IMR-90 (cell line): ENCODE data around the gene EVA1C. TPM values are rescaled to one million over a fixed set of nuclear protein-coding genes. Genes with fewer than 3 reads are reported as not detected.

Experiments used
- ATAC-seq: fragments of 200-7000 bp; cut with Tn5 transposase; 2 replicates; pipeline ENCODE4 v1.9.1; 2020; ENCODE audit warnings: low read depth, mild to moderate bottlenecking, moderate library complexity
- BruUV-seq: library from RNA; stranded (reverse); fragments of 400-500 nt; replicated peaks from 2 replicates; lab custom pipeline; 2021; lab: Mats Ljungman, UMichigan
- CTCF ChIA-PET: fragments of 300-600 bp; formaldehyde crosslinking; extraction: SDS; loops from one replicate; lab custom pipeline; 2021; ENCODE audit warnings: antibody characterized with exemption; lab: Yijun Ruan, JAX
- POLR2A ChIA-PET: fragments of 300-600 bp; sonication (Branson Sonifier 250); formaldehyde crosslinking; loops from one replicate; lab custom pipeline; 2022; ENCODE audit warnings: antibody characterized with exemption; ENCODE audit not compliant: unreplicated experiment; lab: Charles Lee
- DNase-seq: peaks from one replicate; pipeline ENCODE4 v3.0.0; 2013
- H2AFZ ChIP-seq: replicated peaks from 2 replicates; pipeline ENCODE3; 2013; ENCODE audit warnings: low read length, mild to moderate bottlenecking; ENCODE audit not compliant: poor library complexity
- H2AK5ac ChIP-seq: 2 replicates; pipeline ENCODE4 v1.6.1; 2013; ENCODE audit warnings: low read depth, low read length, inconsistent platforms
- H2AK9ac ChIP-seq: replicated peaks from 2 replicates; pipeline ENCODE3; 2013; ENCODE audit warnings: mild to moderate bottlenecking, low read depth, low read length, moderate library complexity; ENCODE audit not compliant: poor library complexity
- H2BK120ac ChIP-seq: 2 replicates; pipeline ENCODE4 v1.6.1; 2013; ENCODE audit warnings: low read depth, low read length, inconsistent platforms
- H2BK15ac ChIP-seq: 3 replicates; pipeline ENCODE4 v1.6.1; 2013; ENCODE audit warnings: low read depth, low read length, inconsistent platforms
- H2BK20ac ChIP-seq: 2 replicates; pipeline ENCODE4 v1.6.1; 2013; ENCODE audit warnings: low read depth, mild to moderate bottlenecking, inconsistent platforms, low read length, moderate library complexity
- H2BK5ac ChIP-seq: 2 replicates; pipeline ENCODE4 v1.6.1; 2013; ENCODE audit warnings: mild to moderate bottlenecking, low read depth, low read length, inconsistent platforms; ENCODE audit not compliant: poor library complexity, severe bottlenecking
- H3K14ac ChIP-seq: replicated peaks from 2 replicates; pipeline ENCODE4 v1.6.1; 2013; ENCODE audit warnings: low read depth, low read length, inconsistent platforms
- H3K18ac ChIP-seq: 2 replicates; pipeline ENCODE4 v1.6.1; 2013; ENCODE audit warnings: low read depth, low read length, control low read depth
- H3K23ac ChIP-seq: 2 replicates; pipeline ENCODE4 v1.6.1; 2013; ENCODE audit warnings: low read depth, low read length, inconsistent platforms
- H3K27ac ChIP-seq: 2 replicates; pipeline ENCODE4 v1.5.1; 2013; ENCODE audit warnings: mild to moderate bottlenecking, control low read depth, low read length; ENCODE audit not compliant: insufficient read depth
- H3K27me3 ChIP-seq: 2 replicates; pipeline ENCODE4 v1.6.1; 2013; ENCODE audit warnings: low read length; ENCODE audit not compliant: control insufficient read depth, insufficient read depth
- H3K36me3 ChIP-seq: 2 replicates; pipeline ENCODE4 v1.6.1; 2013; ENCODE audit warnings: low read length, mixed read lengths; ENCODE audit not compliant: control insufficient read depth, insufficient read depth
- H3K4ac ChIP-seq: 2 replicates; pipeline ENCODE4 v1.6.1; 2013; ENCODE audit warnings: low read depth, low read length, inconsistent platforms
- H3K4me1 ChIP-seq: 2 replicates; pipeline ENCODE4 v1.6.1; 2013; ENCODE audit warnings: low read length, mixed read lengths; ENCODE audit not compliant: control insufficient read depth, insufficient read depth
- H3K4me2 ChIP-seq: 2 replicates; pipeline ENCODE4 v1.6.1; 2013; ENCODE audit warnings: low read depth, mild to moderate bottlenecking, control low read depth, low read length, moderate library complexity
- H3K4me3 ChIP-seq: 2 replicates; pipeline ENCODE4 v1.5.1; 2013; ENCODE audit warnings: low read depth, mild to moderate bottlenecking, control low read depth, low read length, moderate library complexity; ENCODE audit not compliant: insufficient read depth
- H3K56ac ChIP-seq: 2 replicates; pipeline ENCODE4 v1.6.1; 2013; ENCODE audit warnings: low read length, inconsistent platforms; ENCODE audit not compliant: insufficient read depth; ENCODE audit errors: extremely low read depth
- H3K79me1 ChIP-seq, 2 experiments: 2 replicates each; pipeline ENCODE4 v1.6.1; 2013; ENCODE audit warnings: low read length in 2 of 2, inconsistent platforms in 1 of 2, low read depth in 1 of 2
- H3K9ac ChIP-seq: 2 replicates; pipeline ENCODE4 v1.6.1; 2013; ENCODE audit warnings: low read depth, low read length, control low read depth
- H3K9me1 ChIP-seq: 2 replicates; pipeline ENCODE4 v1.6.1; 2013; ENCODE audit warnings: low read length, inconsistent platforms; ENCODE audit not compliant: insufficient read depth
- H3K9me3 ChIP-seq: 2 replicates; pipeline ENCODE4 v1.6.1; 2013; ENCODE audit warnings: low read length; ENCODE audit not compliant: control insufficient read depth, insufficient read depth
- H4K20me1 ChIP-seq: 2 replicates; pipeline ENCODE4 v1.6.1; 2013; ENCODE audit warnings: low read length, inconsistent platforms; ENCODE audit not compliant: insufficient read depth
- H4K5ac ChIP-seq: 2 replicates; pipeline ENCODE4 v1.6.1; 2013; ENCODE audit warnings: mild to moderate bottlenecking, low read depth, low read length, control low read depth
- H4K8ac ChIP-seq, 2 experiments: 2 replicates each; pipeline ENCODE4 v1.6.1; 2013; ENCODE audit warnings: low read depth in 2 of 2, low read length in 2 of 2, control low read depth in 1 of 2, inconsistent platforms in 1 of 2
- H4K91ac ChIP-seq: 2 replicates; pipeline ENCODE4 v1.6.1; 2013; ENCODE audit warnings: low read depth, low read length, inconsistent platforms; ENCODE audit not compliant: insufficient read depth
- BHLHE40 ChIP-seq: fragments of 150-350 bp; IDR thresholded peaks from 2 replicates; pipeline ENCODE4 v1.6.1; 2016; ENCODE audit warnings: mild to moderate bottlenecking, low read depth, low read length
- CEBPB ChIP-seq: IDR thresholded peaks from 2 replicates; pipeline ENCODE4 v1.6.1; 2012; ENCODE audit warnings: low read depth, low read length, improper control_type of control experiment
- ELK1 ChIP-seq: fragments of 150-350 bp; IDR thresholded peaks from 2 replicates; pipeline ENCODE4 v1.6.1; 2016; ENCODE audit warnings: low read depth, mild to moderate bottlenecking, low read length, moderate library complexity, borderline replicate concordance
- FOS ChIP-seq: fragments of 150-350 bp; IDR thresholded peaks from 2 replicates; pipeline ENCODE4 v1.6.1; 2016; ENCODE audit warnings: low read depth, low read length
- MAFK ChIP-seq: IDR thresholded peaks from 2 replicates; pipeline ENCODE4 v1.6.1; 2012; ENCODE audit warnings: low read depth, low read length, improper control_type of control experiment
- MAZ ChIP-seq: IDR thresholded peaks from 2 replicates; pipeline ENCODE4 v1.6.1; 2012; ENCODE audit warnings: low read depth, mild to moderate bottlenecking, low read length, improper control_type of control experiment, moderate library complexity, borderline replicate concordance
- MXI1 ChIP-seq: IDR thresholded peaks from 2 replicates; pipeline ENCODE4 v1.6.1; 2012; ENCODE audit warnings: low read depth, mild to moderate bottlenecking, low read length, moderate library complexity, borderline replicate concordance
- NFE2L2 ChIP-seq: fragments of 150-350 bp; IDR thresholded peaks from 2 replicates; pipeline ENCODE4 v1.6.1; 2016; ENCODE audit warnings: low read depth, mild to moderate bottlenecking, low read length
- POLR2A ChIP-seq: IDR thresholded peaks from 2 replicates; pipeline ENCODE4 v1.6.1; 2012; ENCODE audit warnings: mild to moderate bottlenecking, low read depth, low read length
- RCOR1 ChIP-seq: IDR thresholded peaks from 2 replicates; pipeline ENCODE4 v1.6.1; 2012; ENCODE audit warnings: mild to moderate bottlenecking, low read length, improper control_type of control experiment; ENCODE audit not compliant: insufficient replicate concordance
- RFX5 ChIP-seq: IDR thresholded peaks from 2 replicates; pipeline ENCODE4 v1.8.0; 2012; ENCODE audit warnings: low read depth, mild to moderate bottlenecking, low read length, moderate library complexity
- SMC3 ChIP-seq: fragments of 150-350 bp; IDR thresholded peaks from 2 replicates; pipeline ENCODE4 v1.6.1; 2016; ENCODE audit warnings: low read depth, mild to moderate bottlenecking, antibody characterized with exemption, low read length, moderate library complexity
- USF2 ChIP-seq: fragments of 150-350 bp; IDR thresholded peaks from 2 replicates; pipeline ENCODE4 v1.6.1; 2017; ENCODE audit warnings: mild to moderate bottlenecking, antibody characterized with exemption, low read length, low read depth
- WGBS, 2 experiments: methylation state at CpG; one replicate each; pipeline versions ENCODE4 v1.1.5 to v1.1.7; 2013; ENCODE audit warnings: missing lambda C conversion rate in 2 of 2; ENCODE audit not compliant: insufficient read length in 1 of 2; ENCODE audit errors: extremely low coverage in 2 of 2; 5-methylcytosine and 5-hydroxymethylcytosine counted together
- dilution Hi-C: fragments of 300-500 bp; cut with HindIII; formaldehyde crosslinking; loops from one replicate; pipeline ENCODE4 v1.14.3; 2018; ENCODE audit warnings: low sequenced_read_pairs; ENCODE audit not compliant: unreplicated experiment
- in situ Hi-C: fragments of 300-500 bp; cut with MboI; formaldehyde crosslinking; loops from 3 replicates; pipeline ENCODE4 v1.14.3; 2019; ENCODE audit warnings: low sequenced_read_pairs, inconsistent platforms, mixed read lengths
- intact Hi-C: fragments of 100-400 bp; cut with micrococcal nuclease; formaldehyde crosslinking; loops from 2 replicates; pipeline ENCODE4 v1.10.0; 2022
- polyA plus RNA-seq, 3 experiments: library from polyadenylated mRNA; depleted of rRNA; stranded (reverse); fragments of >200 nt; gene quantifications; 2 replicates each; pipeline ENCODE4 v1.2.3, GENCODE V29; 2012; ENCODE audit warnings: low replicate concordance in 1 of 3
- total RNA-seq: library from RNA; depleted of rRNA; stranded (reverse); fragments of >200 nt; gene quantifications from 2 replicates; pipeline ENCODE4 v1.2.3, GENCODE V29; 2012

Gene EVA1C
- total and polyA plus RNA-seq, 2 of the 4 experiments (the other 2 are of a cell fraction): 0.72 to 1.1 TPM

- TF ChIP-seq ELK1: no peak
Measured at GRCh38 chr21:32514275-32515055, 102.0 kb downstream of the EVA1C start (continued).

GRCh38 chr21:32515874-32516273 lies 103.4 kb downstream of the EVA1C start:
- Histone ChIP-seq H3K4ac (no peak overlapping the region), H3K23ac (no peak overlapping the region), H3K9me1 (peaks cover 14% of the 10 kb centered on the region), H3K27me3 (no peaks in the 10 kb centered on the region), H3K4me3 (no peak overlapping the region), H2AFZ (no peak overlapping the region), H4K5ac (no peak overlapping the region), H2BK15ac (no peak overlapping the region), H3K4me1 (peaks cover 7% of the 10 kb centered on the region), H4K20me1 (no peaks in the 10 kb centered on the region), H2BK5ac (no peak overlapping the region), H3K36me3 (no peaks in the 10 kb centered on the region), H4K8ac (no peak overlapping the region), H3K9ac (no peak overlapping the region), H3K79me1 (no peaks in the 10 kb centered on the region), H2AK9ac (no peak overlapping the region), H3K14ac (no peak overlapping the region), H4K91ac (no peak overlapping the region), H3K27ac (no peak overlapping the region), H3K4me2 (no peak overlapping the region), H2AK5ac (no peak overlapping the region), H3K56ac (no peak overlapping the region), H3K9me3 (peaks cover 2% of the 10 kb centered on the region; the same call in 1 of the 2 replicates), H2BK20ac (no peak overlapping the region), H3K18ac (no peak overlapping the region), H2BK120ac (no peak overlapping the region)
- in situ Hi-C loops: no loop called here
- ChIA-PET CTCF (interaction anchor here (0.6 kb wide), 2 partner anchors 65 to 100 kb away, joined by 3 read pairs; no protein-coding TSS in a partner anchor), POLR2A (no interaction called here)
- no peak for ATAC-seq
- dilution Hi-C loops: no loop called here
- 7% methylated on average over 2 of the region's 5 CpGs; no CpG with 5 or more reads in 1 of the 2 experiments for WGBS, 2 experiments
- no TSS peak for BruUV-seq
- intact Hi-C loops: no loop called here
- peak; percentile 41 for DNase-seq
- TF ChIP-seq POLR2A (0 out of 2 replicates have a peak, but pooled peaks have one; percentile 9), MAZ (no peak), RCOR1 (no peak), MXI1 (no peak), FOS (no peak), NFE2L2 (no peak), RFX5 (no peak), CEBPB (peak; percentile 16; the same call in 1 of the 2 replicates), MAFK (no peak), SMC3 (no peak), USF2 (no peak), ELK1 (no peak), BHLHE40 (no peak)
